Tibial artery (tissue), 4 donors: Measurements from ENCODE around the gene CDH18.

Experiments
- DNase-seq, 2 donors: peaks; one replicate each; pipeline ENCODE4 v3.0.0-alpha.2; 2019
- H3K27ac ChIP-seq, 2 donors: fragments of 200-600 bp; sonication (generic) in 1 of 2; 1 replicate in 1 of 2; 2 replicates in 1 of 2; pipeline ENCODE4 v1.5.1; 2018 to 2019; ENCODE audit warnings: mild to moderate bottlenecking in 1 of 2
- H3K27me3 ChIP-seq, 2 donors: fragments of 200-600 bp; sonication (generic) in 1 of 2; one replicate each; pipeline versions ENCODE4 v1.5.1 to v1.6.0; 2016 to 2019
- H3K36me3 ChIP-seq, 3 donors: fragments of 200-600 bp; sonication (generic) in 2 of 3; one replicate each; pipeline ENCODE4 v1.5.1; 2016 to 2019; ENCODE audit warnings: mild to moderate bottlenecking in 2 of 3
- H3K4me1 ChIP-seq, 4 donors: fragments of 200-600 bp; sonication (generic) in 2 of 4; 1 replicate in 3 of 4; 2 replicates in 1 of 4; pipeline ENCODE4 v1.5.1; 2016 to 2019
- H3K4me3 ChIP-seq, 2 donors: fragments of 200-600 bp; sonication (generic) in 1 of 2; 1 replicate in 1 of 2; 2 replicates in 1 of 2; pipeline ENCODE4 v1.5.1; 2018 to 2019; ENCODE audit warnings: mild to moderate bottlenecking in 2 of 2
- H3K9me3 ChIP-seq, 3 donors: fragments of 200-600 bp; sonication (generic) in 1 of 3; one replicate each; pipeline ENCODE4 v1.5.1; 2016 to 2019
- intact Hi-C: fragments of 100-400 bp; cut with DNase I; formaldehyde crosslinking; loops from one replicate; pipeline ENCODE4 v1.15.0; 2023; ENCODE audit warnings: low total_unique reads
- TF ChIP-seq, protein P1 (sequence below), 2 experiments: fragments of 200-600 bp in 1 of 2; fragments of 450-650 bp in 1 of 2; IDR thresholded peaks; one replicate each; pipeline ENCODE4 v1.5.1; 2017 to 2019; ENCODE audit warnings: antibody characterized with exemption in 2 of 2, mild to moderate bottlenecking in 1 of 2, moderate library complexity in 1 of 2

CDH18 gene

DNA sequence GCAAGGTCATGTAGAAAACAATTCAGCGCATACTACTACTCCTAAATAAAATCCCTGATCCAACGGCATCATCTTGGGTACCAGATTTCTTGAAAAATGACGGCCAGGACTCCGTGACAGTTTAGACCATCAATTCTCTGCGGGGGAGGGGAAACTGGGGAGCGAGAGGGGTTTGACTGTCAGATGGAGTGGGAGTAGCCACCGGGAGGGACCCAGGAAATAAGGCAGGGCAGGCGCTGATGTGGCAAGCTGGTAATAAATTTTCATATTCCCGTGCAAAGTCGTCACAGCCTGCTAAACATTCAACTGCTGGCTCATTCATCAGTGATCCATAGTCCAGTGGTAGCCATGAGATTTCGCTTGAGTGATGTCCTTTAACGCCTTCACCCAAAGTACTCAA lies 457 bp upstream of the CDH18 start:
- no peaks in the 10 kb centered on the region for H3K27me3 ChIP-seq
- TF ChIP-seq, protein P1, sequence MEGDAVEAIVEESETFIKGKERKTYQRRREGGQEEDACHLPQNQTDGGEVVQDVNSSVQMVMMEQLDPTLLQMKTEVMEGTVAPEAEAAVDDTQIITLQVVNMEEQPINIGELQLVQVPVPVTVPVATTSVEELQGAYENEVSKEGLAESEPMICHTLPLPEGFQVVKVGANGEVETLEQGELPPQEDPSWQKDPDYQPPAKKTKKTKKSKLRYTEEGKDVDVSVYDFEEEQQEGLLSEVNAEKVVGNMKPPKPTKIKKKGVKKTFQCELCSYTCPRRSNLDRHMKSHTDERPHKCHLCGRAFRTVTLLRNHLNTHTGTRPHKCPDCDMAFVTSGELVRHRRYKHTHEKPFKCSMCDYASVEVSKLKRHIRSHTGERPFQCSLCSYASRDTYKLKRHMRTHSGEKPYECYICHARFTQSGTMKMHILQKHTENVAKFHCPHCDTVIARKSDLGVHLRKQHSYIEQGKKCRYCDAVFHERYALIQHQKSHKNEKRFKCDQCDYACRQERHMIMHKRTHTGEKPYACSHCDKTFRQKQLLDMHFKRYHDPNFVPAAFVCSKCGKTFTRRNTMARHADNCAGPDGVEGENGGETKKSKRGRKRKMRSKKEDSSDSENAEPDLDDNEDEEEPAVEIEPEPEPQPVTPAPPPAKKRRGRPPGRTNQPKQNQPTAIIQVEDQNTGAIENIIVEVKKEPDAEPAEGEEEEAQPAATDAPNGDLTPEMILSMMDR (IDR thresholded peaks at IDR 0.05) = no peak
- peaks cover 0 to 7% (median 0%) of the 10 kb centered on the region in 4 donors for H3K4me1 ChIP-seq
- intact Hi-C loops = no loop called here
- DNase-seq = no peak
- no peak overlapping the region for H3K27ac ChIP-seq
- H3K9me3 ChIP-seq = no peaks in the 10 kb centered on the region
- no peak overlapping the region for H3K4me3 ChIP-seq
- H3K36me3 ChIP-seq = no peaks in the 10 kb centered on the region

DNA sequence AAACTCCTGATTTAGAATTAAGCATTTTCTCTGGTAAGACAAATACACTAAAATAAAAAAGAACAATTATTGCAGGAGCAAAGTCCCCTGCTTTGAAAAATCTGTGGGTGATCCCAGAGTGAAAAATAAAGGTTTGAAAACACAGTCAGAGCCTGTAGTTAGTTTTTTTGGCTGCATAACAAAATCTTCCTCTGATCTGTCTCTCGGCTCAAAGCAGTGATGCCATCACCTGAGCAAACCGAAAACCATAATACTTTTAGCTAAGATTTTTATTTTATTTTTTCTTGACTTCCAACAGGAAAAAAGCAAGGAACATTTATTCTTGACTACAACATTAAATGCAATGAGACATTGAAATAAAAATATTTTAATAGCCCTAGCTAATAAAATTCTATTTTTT lies 1.2 kb downstream of the CDH18 start:
- H3K9me3 ChIP-seq = no peaks in the 10 kb centered on the region
- no peak overlapping the region for H3K27ac ChIP-seq
- intact Hi-C loops = no loop called here
- DNase-seq = no peak
- TF ChIP-seq, protein P1 (IDR thresholded peaks at IDR 0.05) = no peak
- peaks cover 0 to 7% (median 0%) of the 10 kb centered on the region in 4 donors for H3K4me1 ChIP-seq
- H3K4me3 ChIP-seq = no peak overlapping the region
- no peaks in the 10 kb centered on the region for H3K27me3 ChIP-seq
- no peaks in the 10 kb centered on the region for H3K36me3 ChIP-seq

DNA sequence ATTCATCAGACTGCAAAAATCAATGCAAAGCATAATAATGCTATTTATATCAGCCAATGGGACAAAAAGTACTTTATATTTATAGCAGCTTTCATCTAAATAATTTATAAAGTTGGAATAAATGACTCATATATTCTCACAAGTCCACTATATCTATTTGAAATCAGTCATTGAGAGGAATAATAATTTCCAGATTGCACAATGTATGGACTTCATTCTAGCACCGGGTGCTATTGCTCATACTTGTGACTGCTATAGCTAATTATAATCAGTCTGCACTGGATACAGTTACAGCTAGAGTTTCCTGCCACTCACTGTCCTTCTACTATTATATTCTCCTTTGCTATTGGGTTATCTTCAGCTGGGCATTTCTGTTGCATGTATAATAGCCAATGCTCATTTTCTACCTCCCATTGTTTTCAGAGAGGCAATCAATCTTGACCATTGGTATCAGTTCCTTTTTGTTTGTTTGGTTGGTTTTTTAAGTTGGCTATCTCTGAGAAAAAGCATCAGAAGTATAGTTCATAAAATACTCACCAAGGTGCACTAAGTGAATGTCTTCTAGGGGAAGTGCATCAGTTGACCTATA lies 1.9 kb downstream of the CDH18 start:
- Histone ChIP-seq H3K9me3 (no peaks in the 10 kb centered on the region), H3K36me3 (no peaks in the 10 kb centered on the region), H3K4me3 (no peak overlapping the region), H3K4me1 (peaks cover 0 to 7% (median 0%) of the 10 kb centered on the region in 4 donors), H3K27me3 (no peaks in the 10 kb centered on the region), H3K27ac (no peak overlapping the region)
- intact Hi-C loops = no loop called here
- TF ChIP-seq, protein P1 (IDR thresholded peaks at IDR 0.05) = no peak
- no peak for DNase-seq

DNA sequence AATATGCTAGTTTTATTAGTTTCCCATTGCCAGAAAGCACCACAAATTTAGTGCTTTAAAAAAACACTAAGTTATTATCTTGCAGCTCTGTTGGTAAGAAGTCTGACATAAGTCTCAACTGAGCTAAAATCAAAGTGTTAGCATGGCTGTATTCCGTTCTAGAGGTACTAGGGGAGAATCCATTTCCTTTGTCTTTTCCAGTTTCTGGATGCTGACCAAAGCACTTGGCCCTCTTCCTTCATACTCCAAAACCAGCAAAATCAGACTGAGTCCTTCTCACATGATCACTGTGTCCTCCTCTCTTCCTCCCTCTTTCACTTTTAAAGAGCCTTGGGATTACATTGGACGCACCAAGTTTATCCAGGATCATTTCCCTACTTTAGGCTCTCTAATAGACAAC lies 9.5 kb downstream of the CDH18 start:
- H3K36me3 ChIP-seq = no peaks in the 10 kb centered on the region
- H3K4me3 ChIP-seq = no peak overlapping the region
- no peaks in the 10 kb centered on the region for H3K27me3 ChIP-seq
- intact Hi-C loops = no loop called here
- no peaks in the 10 kb centered on the region for H3K9me3 ChIP-seq
- TF ChIP-seq, protein P1 (IDR thresholded peaks at IDR 0.05) = no peak
- H3K4me1 ChIP-seq = no peaks in the 10 kb centered on the region
- DNase-seq = no peak
- no peak overlapping the region for H3K27ac ChIP-seq

- intact Hi-C loops = no loop called here
- Histone ChIP-seq H3K27ac (no peak overlapping the region), H3K27me3 (no peaks in the 10 kb centered on the region), H3K4me3 (no peak overlapping the region), H3K36me3 (no peaks in the 10 kb centered on the region), H3K9me3 (no peaks in the 10 kb centered on the region), H3K4me1 (no peaks in the 10 kb centered on the region)
- TF ChIP-seq, protein P1 (IDR thresholded peaks at IDR 0.05) = no peak
- DNase-seq = no peak
Observed at GRCh38 chr5:19977099-19977498, 10.9 kb downstream of the CDH18 start.

DNA sequence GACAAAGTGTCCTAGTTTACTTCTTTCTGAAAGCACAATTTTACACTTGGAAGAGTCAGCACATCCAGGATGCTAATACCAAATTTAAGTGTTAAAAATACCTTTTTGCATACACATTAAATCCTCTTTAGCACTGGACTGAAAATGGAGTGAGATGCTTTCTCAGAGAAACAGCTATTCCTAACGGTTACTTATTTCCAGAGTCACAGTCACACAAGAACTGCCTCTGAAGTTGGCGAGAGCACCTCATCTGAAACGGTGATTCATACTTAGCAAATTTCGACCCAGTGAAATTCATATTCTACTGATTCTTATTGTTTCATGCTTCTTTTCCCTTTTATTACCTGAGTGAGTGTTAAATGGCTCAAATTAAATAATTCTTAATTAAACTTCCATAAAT lies 12.2 kb downstream of the CDH18 start:
- H3K27ac ChIP-seq = no peak overlapping the region
- intact Hi-C loops = no loop called here

More for the DNA sequence above, 12.2 kb downstream of the CDH18 start:
- Histone ChIP-seq H3K4me1 (no peaks in the 10 kb centered on the region), H3K4me3 (no peak overlapping the region), H3K9me3 (no peaks in the 10 kb centered on the region), H3K36me3 (no peaks in the 10 kb centered on the region), H3K27me3 (no peaks in the 10 kb centered on the region)
- TF ChIP-seq, protein P1 (IDR thresholded peaks at IDR 0.05) = no peak
- no peak for DNase-seq
